WTC11 (cell line): ENCODE data around the gene GABARAPL1. TPM values are rescaled to one million over a fixed set of nuclear protein-coding genes. Genes with fewer than 3 reads are reported as not detected.

ENCODE experiments used
- ATAC-seq: fragments of 200-7000 bp; cut with Tn5 transposase; 2 replicates; pipeline ENCODE4 v1.10.0; 2021; ENCODE audit warnings: mild to moderate bottlenecking, moderate library complexity
- CTCF ChIA-PET: fragments of 300-600 bp; sonication (Branson Sonifier 250); formaldehyde crosslinking; loops from one replicate; lab custom pipeline; 2021; ENCODE audit warnings: antibody characterized with exemption; lab: Charles Lee
- POLR2A ChIA-PET: fragments of 350-600 bp; sonication (Branson Sonifier 250); formaldehyde crosslinking; loops from one replicate; lab custom pipeline; 2021; ENCODE audit warnings: antibody characterized with exemption; lab: Charles Lee
- DNase-seq: peaks from one replicate; pipeline ENCODE4 v3.0.0; 2021; ENCODE audit warnings: low spot score
- H3K27ac Mint-ChIP-seq: 2 replicates; pipeline ENCODE4 v1.8.0; 2021; ENCODE audit warnings: mixed read lengths
- H3K27me3 Mint-ChIP-seq: 2 replicates; pipeline ENCODE4 v1.8.0; 2021; ENCODE audit warnings: low read depth, mild to moderate bottlenecking, moderate library complexity, mixed read lengths
- H3K36me3 Mint-ChIP-seq: 2 replicates; pipeline ENCODE4 v1.8.0; 2021; ENCODE audit warnings: mixed read lengths
- H3K4me1 Mint-ChIP-seq: 2 replicates; pipeline ENCODE4 v1.8.0; 2022; ENCODE audit warnings: mixed read lengths
- H3K4me3 Mint-ChIP-seq: 2 replicates; pipeline ENCODE4 v1.8.0; 2021; ENCODE audit warnings: mild to moderate bottlenecking, moderate library complexity, mixed read lengths
- H3K9me3 Mint-ChIP-seq: 2 replicates; pipeline ENCODE4 v1.8.0; 2021; ENCODE audit warnings: mixed read lengths
- CREB1 ChIP-seq: sonication (generic); formaldehyde crosslinking; IDR thresholded peaks from 2 replicates; pipeline ENCODE4 v1.8.0; 2023; ENCODE audit warnings: mild to moderate bottlenecking, missing genetic modification reagents
- CTCF ChIP-seq: fragments of 200-600 bp; IDR thresholded peaks from 2 replicates; pipeline ENCODE4 v1.8.0; 2022; ENCODE audit warnings: antibody characterized with exemption
- ELF4 ChIP-seq: sonication (generic); formaldehyde crosslinking; IDR thresholded peaks from 2 replicates; pipeline ENCODE4 v1.8.1; 2022; ENCODE audit warnings: low read depth, mild to moderate bottlenecking, moderate library complexity, missing genetic modification reagents
- MYBL2 ChIP-seq: sonication (generic); formaldehyde crosslinking; IDR thresholded peaks from 2 replicates; pipeline ENCODE4 v1.8.1; 2023; ENCODE audit warnings: mild to moderate bottlenecking, moderate library complexity, missing genetic modification reagents
- NFYB ChIP-seq: sonication (generic); formaldehyde crosslinking; conservative IDR thresholded peaks from 2 replicates; pipeline ENCODE4 v1.8.0; 2022; ENCODE audit warnings: low read depth, missing genetic modification reagents
- PRDM15 ChIP-seq: sonication (generic); formaldehyde crosslinking; IDR thresholded peaks from 2 replicates; pipeline ENCODE4 v1.8.0; 2022; ENCODE audit warnings: missing genetic modification reagents
- RORB ChIP-seq: fragments of 250-450 bp; sonication (Bioruptor Pico); IDR thresholded peaks from 2 replicates; pipeline ENCODE4 v1.9.0; 2021; ENCODE audit warnings: mild to moderate bottlenecking
- SP1 ChIP-seq: sonication (generic); formaldehyde crosslinking; conservative IDR thresholded peaks from 2 replicates; pipeline ENCODE4 v1.8.1; 2022; ENCODE audit warnings: missing genetic modification reagents
- TEAD1 ChIP-seq: sonication (generic); formaldehyde crosslinking; IDR thresholded peaks from 2 replicates; pipeline ENCODE4 v1.8.0; 2022; ENCODE audit warnings: mild to moderate bottlenecking, missing genetic modification reagents
- TP53 ChIP-seq: sonication (generic); formaldehyde crosslinking; IDR thresholded peaks from 2 replicates; pipeline ENCODE4 v1.8.1; 2023; ENCODE audit warnings: mild to moderate bottlenecking, missing genetic modification reagents
- ZBTB21 ChIP-seq: sonication (generic); formaldehyde crosslinking; IDR thresholded peaks from 2 replicates; pipeline ENCODE4 v1.8.1; 2023; ENCODE audit warnings: mild to moderate bottlenecking, missing genetic modification reagents, borderline replicate concordance
- ZNF425 ChIP-seq: fragments of 250-450 bp; sonication (Bioruptor Pico); conservative IDR thresholded peaks from 2 replicates; pipeline ENCODE4 v1.9.0; 2021; ENCODE audit warnings: mild to moderate bottlenecking
- total RNA-seq: library from RNA; stranded (reverse); gene quantifications from 3 replicates; pipeline ENCODE4 v1.2.3, GENCODE V29; 2021

Gene GABARAPL1
- total RNA-seq, 1 experiment from 2014 or later = 85.2 TPM

- no peak overlapping the region for H3K4me3 Mint-ChIP-seq
- H3K4me1 Mint-ChIP-seq = peaks cover 5% of the 10 kb centered on the region
- DNase-seq = no peak
- ChIA-PET CTCF (interaction anchor here (0.5 to 2.4 kb wide), 10 partner anchors 8 to 514 kb away, joined by 3 to 10 read pairs (median 4); no protein-coding TSS in a partner anchor), POLR2A (no interaction called here)
- H3K9me3 Mint-ChIP-seq = peaks cover 41% of the 10 kb centered on the region
- no peak for TF ChIP-seq CREB1 (CRISPR knock-in tag)
- TF ChIP-seq CTCF = peak; percentile 89
- no peak for TF ChIP-seq ZNF425 (CRISPR knock-in tag)
- no peak for TF ChIP-seq TEAD1
- no peak overlapping the region for H3K27ac Mint-ChIP-seq
- peak; percentile 69 for ATAC-seq
- peaks cover 44% of the 10 kb centered on the region for H3K36me3 Mint-ChIP-seq
- peaks cover 6% of the 10 kb centered on the region for H3K27me3 Mint-ChIP-seq
Measured at GRCh38 chr12:10235761-10236631, 23.3 kb downstream of the GABARAPL1 start.

- Mint-ChIP-seq H3K4me3 (no peak overlapping the region), H3K27ac (no peak overlapping the region), H3K4me1 (peaks cover 12% of the 10 kb centered on the region), H3K27me3 (peaks cover 6% of the 10 kb centered on the region), H3K9me3 (peaks cover 41% of the 10 kb centered on the region), H3K36me3 (peaks cover 41% of the 10 kb centered on the region)
- TF ChIP-seq RORB (CRISPR knock-in tag) = no peak
- ChIA-PET POLR2A (interaction anchor here (0.5 kb wide), 1 partner anchor 396 kb away, joined by 3 read pairs; no protein-coding TSS in a partner anchor), CTCF (interaction anchor here (1.4 to 2.4 kb wide), 3 partner anchors 95 to 325 kb away, joined by 4 to 10 read pairs (median 5); no protein-coding TSS in a partner anchor)
- ATAC-seq (no peak), DNase-seq (no peak)
Measured at GRCh38 chr12:10236720-10237119, 24.0 kb downstream of the GABARAPL1 start.

- TF ChIP-seq RORB (CRISPR knock-in tag) (no peak), MYBL2 (CRISPR knock-in tag) (no peak), ELF4 (CRISPR knock-in tag) (no peak), PRDM15 (CRISPR knock-in tag) (no peak), NFYB (CRISPR knock-in tag) (no peak), ZNF425 (CRISPR knock-in tag) (no peak), SP1 (CRISPR knock-in tag) (no peak), TP53 (CRISPR knock-in tag) (no peak), ZBTB21 (CRISPR knock-in tag) (no peak)
- ChIA-PET POLR2A (no interaction called here), CTCF (no interaction called here)
- Mint-ChIP-seq H3K9me3 (peaks cover 37% of the 10 kb centered on the region), H3K36me3 (peaks cover 32% of the 10 kb centered on the region), H3K27ac (no peak overlapping the region), H3K27me3 (peaks cover 6% of the 10 kb centered on the region), H3K4me3 (no peak overlapping the region), H3K4me1 (peaks cover 18% of the 10 kb centered on the region)
- no peak for DNase-seq
- no peak for ATAC-seq
Measured at GRCh38 chr12:10238526-10238925, 25.8 kb downstream of the GABARAPL1 start.
